GM10266 (cell line): ENCODE results near the gene KDM4D.
"Not testable (repeated sequence)": the region's sequence is repeated elsewhere in the genome, so short reads cannot be mapped to it uniquely, and the experiment has no call there.

Source experiments
- DNase-seq: peaks from one replicate; pipeline ENCODE4 v3.0.0; 2012; ENCODE audit errors: extremely low spot score
- TF ChIP-seq, protein P1 (sequence below): IDR thresholded peaks from 2 replicates; pipeline ENCODE4 v1.5.1; 2012; ENCODE audit warnings: mild to moderate bottlenecking, low read depth; ENCODE audit not compliant: control insufficient read depth, insufficient read depth; ENCODE audit errors: missing control alignments

The KDM4D gene

DNA sequence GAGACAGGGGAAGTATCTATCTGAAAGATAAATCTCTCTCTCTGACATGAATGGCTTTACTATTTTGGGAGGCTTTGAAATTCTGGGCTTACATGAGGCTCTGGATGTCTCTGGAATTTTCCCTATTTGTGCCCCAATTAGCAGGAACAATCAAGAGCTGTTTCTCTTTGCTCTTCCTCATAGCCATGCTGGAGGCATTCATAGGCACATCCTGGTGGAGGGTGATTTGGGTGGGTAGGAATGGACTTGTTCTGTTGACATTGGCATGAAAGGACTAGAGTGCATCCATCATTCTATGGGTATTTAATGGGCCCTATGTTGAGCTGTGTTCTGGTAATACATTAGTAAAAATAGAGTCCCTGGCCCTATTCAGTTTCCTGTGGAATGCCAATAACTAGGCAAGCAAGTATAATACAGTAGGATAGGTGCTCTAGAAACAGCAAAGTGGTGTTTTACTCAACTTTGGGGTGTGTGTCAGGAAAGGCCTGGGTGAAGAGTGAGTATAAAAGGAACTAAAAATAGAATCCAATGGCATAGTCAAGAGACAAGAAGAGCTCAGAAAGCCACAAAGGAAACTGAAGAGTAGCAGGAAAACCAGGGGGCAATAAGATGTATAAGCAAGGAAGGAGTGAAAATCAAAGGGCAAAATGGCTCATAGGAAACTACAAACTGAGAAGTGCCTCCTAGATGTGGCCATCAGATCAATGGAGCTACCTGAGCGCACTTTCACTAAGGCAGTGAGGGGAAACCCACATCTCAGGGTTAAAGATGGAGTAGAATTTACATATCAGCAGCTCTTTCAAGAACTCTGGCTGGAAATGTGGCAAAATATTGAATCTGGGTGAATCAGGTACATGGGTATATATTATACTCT is 45.2 kb upstream of the KDM4D start:
- no peak for DNase-seq
- TF ChIP-seq, protein P1, sequence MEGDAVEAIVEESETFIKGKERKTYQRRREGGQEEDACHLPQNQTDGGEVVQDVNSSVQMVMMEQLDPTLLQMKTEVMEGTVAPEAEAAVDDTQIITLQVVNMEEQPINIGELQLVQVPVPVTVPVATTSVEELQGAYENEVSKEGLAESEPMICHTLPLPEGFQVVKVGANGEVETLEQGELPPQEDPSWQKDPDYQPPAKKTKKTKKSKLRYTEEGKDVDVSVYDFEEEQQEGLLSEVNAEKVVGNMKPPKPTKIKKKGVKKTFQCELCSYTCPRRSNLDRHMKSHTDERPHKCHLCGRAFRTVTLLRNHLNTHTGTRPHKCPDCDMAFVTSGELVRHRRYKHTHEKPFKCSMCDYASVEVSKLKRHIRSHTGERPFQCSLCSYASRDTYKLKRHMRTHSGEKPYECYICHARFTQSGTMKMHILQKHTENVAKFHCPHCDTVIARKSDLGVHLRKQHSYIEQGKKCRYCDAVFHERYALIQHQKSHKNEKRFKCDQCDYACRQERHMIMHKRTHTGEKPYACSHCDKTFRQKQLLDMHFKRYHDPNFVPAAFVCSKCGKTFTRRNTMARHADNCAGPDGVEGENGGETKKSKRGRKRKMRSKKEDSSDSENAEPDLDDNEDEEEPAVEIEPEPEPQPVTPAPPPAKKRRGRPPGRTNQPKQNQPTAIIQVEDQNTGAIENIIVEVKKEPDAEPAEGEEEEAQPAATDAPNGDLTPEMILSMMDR, result no peak

DNA sequence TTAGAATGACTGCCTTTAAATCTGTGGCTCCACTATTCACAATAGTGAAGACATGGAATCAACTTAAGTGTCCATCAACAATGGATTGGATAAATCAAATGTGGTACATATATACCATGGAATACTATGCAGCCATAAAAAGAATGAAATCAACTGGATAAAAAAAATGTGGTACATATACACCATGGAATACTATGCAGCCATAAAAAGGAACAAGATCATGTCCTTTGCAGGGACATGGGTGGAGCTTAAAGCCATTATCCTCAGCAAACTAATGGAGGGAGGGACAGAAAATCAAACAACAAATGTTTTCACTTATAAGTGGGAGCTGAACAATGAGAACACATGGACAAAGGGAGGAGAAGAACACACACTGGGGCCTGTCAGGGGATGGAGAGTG is 41.4 kb upstream of the KDM4D start:
- not testable (repeated sequence) for DNase-seq

DNA sequence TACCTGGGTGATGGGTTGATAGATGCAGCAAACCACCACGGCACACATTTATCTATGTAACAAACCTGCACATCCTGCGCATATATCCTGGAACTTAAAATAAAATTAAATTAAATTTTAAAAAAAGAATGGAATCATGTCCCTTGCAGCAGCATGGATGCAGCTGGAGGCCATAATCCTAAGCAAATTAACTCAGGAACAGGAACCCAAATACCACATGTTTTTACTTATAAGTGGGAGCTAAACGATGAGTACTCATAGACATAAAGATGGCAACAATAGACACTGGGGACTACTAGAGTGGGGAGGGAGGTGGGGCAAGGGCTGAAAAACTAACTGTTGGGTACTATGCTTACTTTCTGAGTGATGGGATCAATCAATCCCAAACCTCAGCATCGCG is 41.0 kb upstream of the KDM4D start:
- DNase-seq, result no peak
- TF ChIP-seq, protein P1, result no peak

DNA sequence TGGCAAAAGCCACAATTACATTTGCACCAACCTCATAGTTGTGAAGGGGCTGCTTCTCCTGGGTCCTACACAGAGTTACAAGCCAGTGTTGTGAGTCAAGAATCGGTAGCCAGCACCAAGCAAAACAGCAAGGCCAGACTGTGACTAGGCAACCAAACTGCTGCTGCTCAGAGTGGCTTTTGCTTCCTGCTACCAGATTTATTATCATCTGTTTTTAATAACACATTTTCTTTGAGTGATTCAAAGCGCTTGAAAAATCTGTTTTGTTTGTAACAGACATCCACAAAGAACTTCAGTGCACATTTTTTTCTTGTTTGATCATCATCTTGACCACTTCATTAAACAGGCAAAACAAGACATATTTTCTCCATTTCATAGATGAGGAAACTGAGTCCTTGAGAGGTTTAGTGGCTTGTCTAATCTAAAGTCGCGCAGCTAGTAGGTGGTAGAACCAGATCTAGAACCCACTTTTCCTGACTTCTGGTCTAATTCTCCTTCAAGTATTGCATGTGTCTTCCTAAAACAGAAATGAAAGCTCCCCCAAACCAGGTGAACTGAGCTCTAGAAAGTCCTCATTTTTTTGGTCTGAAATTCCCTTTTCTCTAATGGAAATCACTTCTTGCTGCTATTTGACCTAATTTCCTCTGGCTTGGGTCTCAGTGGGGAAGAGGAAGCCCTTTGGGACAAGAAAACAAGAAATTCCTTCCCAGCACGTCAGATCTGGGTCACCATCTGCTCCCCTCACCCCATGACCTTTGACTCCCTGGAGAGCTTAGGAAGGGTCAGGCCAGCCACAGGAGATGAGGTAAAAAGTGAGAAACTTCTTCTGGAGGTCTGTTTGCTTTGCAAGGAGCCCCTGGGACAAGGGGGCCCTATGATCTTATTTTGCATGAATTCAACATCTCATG is 40.0 kb upstream of the KDM4D start:
- DNase-seq, result no peak
- TF ChIP-seq, protein P1, result no peak

DNA sequence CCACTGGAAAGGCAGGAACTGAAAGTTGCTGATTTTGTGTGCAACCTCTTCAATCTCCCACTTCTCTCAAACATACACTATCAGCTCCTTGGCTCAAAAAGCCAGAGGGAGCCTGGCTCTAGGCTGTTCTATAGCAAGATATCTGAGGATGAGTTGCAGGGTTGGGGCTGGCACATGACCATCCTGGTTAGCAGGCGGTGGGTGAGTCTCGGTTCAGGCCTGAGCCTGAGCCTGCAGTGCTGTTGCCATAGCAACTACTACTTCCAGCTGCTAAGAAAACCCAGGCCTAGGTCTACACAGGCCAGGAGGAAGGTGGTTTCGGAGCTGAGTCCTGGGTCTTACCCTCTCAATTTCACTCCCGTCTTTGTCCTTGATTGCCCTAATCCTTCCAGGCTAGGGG is 39.1 kb upstream of the KDM4D start:
- TF ChIP-seq, protein P1, result no peak
- no peak for DNase-seq

DNA sequence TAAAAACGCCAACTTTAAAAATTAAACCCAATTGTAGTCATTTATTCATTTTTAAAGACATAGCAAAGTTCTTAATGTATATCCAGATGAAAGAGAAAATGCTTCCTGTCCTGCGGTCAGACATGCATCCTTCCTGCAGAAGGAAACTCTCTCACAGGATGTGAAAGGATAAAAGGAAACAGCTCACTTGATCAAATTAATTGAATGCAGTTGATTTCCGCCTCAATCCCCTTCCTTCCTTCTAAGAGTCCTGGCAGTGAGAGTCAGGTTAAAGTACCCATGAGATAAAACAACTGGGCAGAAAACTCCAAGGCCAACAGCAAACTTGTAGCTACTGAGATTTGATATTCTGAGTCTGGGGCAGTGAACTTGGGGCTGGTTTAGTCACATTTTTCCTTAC is 38.7 kb upstream of the KDM4D start:
- no peak for DNase-seq
- TF ChIP-seq, protein P1, result no peak

DNA sequence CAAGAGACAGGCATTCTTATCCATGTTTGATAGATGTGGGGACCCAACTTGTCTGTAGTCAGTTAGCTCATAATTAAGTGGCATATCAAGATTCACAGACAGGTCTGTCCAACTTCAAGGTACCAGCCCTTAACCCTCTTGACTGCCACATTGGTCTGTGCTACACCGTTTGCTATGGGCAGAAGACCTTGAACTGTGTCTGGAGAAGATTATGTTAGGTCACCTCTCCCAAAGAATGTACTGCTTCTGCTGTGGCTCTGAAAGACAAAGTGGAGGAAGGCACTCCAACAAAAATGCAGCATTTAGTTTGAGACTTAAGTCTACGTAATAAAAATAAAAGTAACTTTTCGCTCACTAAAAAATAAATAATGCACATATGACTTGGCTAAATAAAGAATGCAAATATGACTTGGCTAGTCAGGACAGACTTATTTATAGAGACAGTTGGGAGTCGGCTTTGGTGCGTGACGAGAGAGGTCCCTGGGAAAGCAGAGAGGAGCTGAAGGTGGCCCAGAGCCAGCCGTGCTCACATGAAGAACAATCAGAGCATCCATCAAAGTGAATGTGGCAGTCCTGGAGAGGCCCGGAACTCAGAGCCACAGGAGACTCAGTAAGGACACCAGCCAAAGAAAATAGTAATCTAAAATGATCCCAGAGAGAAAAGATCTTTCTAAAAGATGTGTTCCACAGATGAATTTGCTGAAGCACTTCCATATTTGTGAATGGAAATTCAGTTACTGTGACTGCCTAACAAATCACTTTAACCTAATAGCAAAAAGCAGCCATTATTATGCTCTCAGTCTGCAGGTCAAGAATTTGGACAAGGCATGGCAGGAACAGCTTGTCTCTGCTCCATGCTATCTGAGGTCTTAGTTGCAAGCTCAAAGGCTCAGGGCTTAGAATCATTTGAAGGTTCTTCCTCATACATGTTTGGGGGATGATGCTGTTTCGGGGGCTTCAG is 35.1 kb upstream of the KDM4D start:
- TF ChIP-seq, protein P1, result no peak
- no peak for DNase-seq
